Panc1 (cell line): ENCODE data around the gene TMEM170A. TPM values are rescaled to one million over a fixed set of nuclear protein-coding genes. Genes with fewer than 3 reads are reported as not detected.

Experiments
- ATAC-seq: fragments of 200-7000 bp; cut with Tn5 transposase; 2 replicates; pipeline ENCODE4 v1.9.1; 2020; ENCODE audit warnings: mild to moderate bottlenecking, moderate library complexity
- BruUV-seq: library from RNA; stranded (reverse); fragments of 400-500 nt; replicated peaks from 2 replicates; lab custom pipeline; 2021; lab: Mats Ljungman, UMichigan
- CTCF ChIA-PET: fragments of 300-600 bp; sonication (Branson Sonifier 250); formaldehyde crosslinking; loops from one replicate; lab custom pipeline; 2022; ENCODE audit warnings: antibody characterized with exemption; lab: Charles Lee
- POLR2A ChIA-PET: fragments of 300-600 bp; sonication (Branson Sonifier 250); formaldehyde crosslinking; loops from one replicate; lab custom pipeline; 2022; ENCODE audit warnings: antibody characterized with exemption; lab: Charles Lee
- DNase-seq: peaks from one replicate; pipeline ENCODE4 v3.0.0-alpha.2; 2010; ENCODE audit warnings: low read depth, low spot score
- H3K27ac ChIP-seq: 2 replicates; pipeline ENCODE4 v1.5.1; 2011; ENCODE audit warnings: mild to moderate bottlenecking, low read length, inconsistent platforms
- H3K27me3 ChIP-seq: fragments of 200-500 bp; sonication (Bioruptor generic); 2 replicates; pipeline ENCODE4 v1.6.0; 2014; ENCODE audit warnings: low read length, inconsistent platforms; ENCODE audit not compliant: control insufficient read depth, insufficient read depth
- H3K36me3 ChIP-seq: fragments of 200-500 bp; sonication (Bioruptor generic); 2 replicates; pipeline ENCODE4 v1.5.1; 2014; ENCODE audit warnings: inconsistent platforms, mild to moderate bottlenecking, low read length, moderate library complexity; ENCODE audit not compliant: control insufficient read depth, insufficient read depth
- H3K4me1 ChIP-seq: 2 replicates; pipeline ENCODE4 v1.5.1; 2011; ENCODE audit warnings: inconsistent platforms, mild to moderate bottlenecking, low read length, moderate library complexity; ENCODE audit not compliant: control insufficient read depth, insufficient read depth
- H3K4me3 ChIP-seq, 2 experiments: 2 replicates each; pipeline ENCODE4 v1.5.1; 2011 to 2012; ENCODE audit warnings: low read depth in 2 of 2, low read length in 2 of 2, mild to moderate bottlenecking in 2 of 2, inconsistent platforms in 1 of 2, moderate library complexity in 1 of 2
- H3K9me3 ChIP-seq: fragments of 200-500 bp; sonication (Bioruptor generic); 2 replicates; pipeline ENCODE4 v1.5.1; 2014; ENCODE audit warnings: low read depth, mild to moderate bottlenecking, inconsistent platforms, low read length, moderate library complexity; ENCODE audit not compliant: control insufficient read depth, insufficient read depth
- POLR2AphosphoS5 ChIP-seq: IDR thresholded peaks from 2 replicates; pipeline ENCODE4 v1.6.1; 2012; ENCODE audit warnings: mild to moderate bottlenecking, low read depth, low read length, moderate library complexity
- REST ChIP-seq, 2 experiments: IDR thresholded peaks; 2 replicates each; pipeline ENCODE4 v1.6.1; 2011 to 2012; ENCODE audit warnings: low read depth in 2 of 2, control low read depth in 1 of 2, low read length in 1 of 2, mild to moderate bottlenecking in 1 of 2, moderate library complexity in 1 of 2; ENCODE audit not compliant: insufficient read depth in 1 of 2
- SIN3A ChIP-seq: IDR thresholded peaks from 2 replicates; pipeline ENCODE4 v1.6.1; 2012; ENCODE audit warnings: low read depth, mild to moderate bottlenecking, low read length, moderate library complexity, borderline replicate concordance; ENCODE audit not compliant: insufficient read depth
- TCF7L2 ChIP-seq: IDR thresholded peaks from 2 replicates; pipeline ENCODE4 v1.6.1; 2011; ENCODE audit warnings: mild to moderate bottlenecking, low read depth, low read length, inconsistent platforms
- in situ Hi-C: cut with HindIII; loops from 2 replicates; pipeline ENCODE4 v1.10.0; 2016; ENCODE audit warnings: low sequenced_read_pairs, low pct_unique_long_range_greater_than_20kb
- intact Hi-C: fragments of 100-400 bp; cut with micrococcal nuclease; formaldehyde crosslinking; loops from one replicate; pipeline ENCODE4 v1.10.0; 2022; ENCODE audit not compliant: unreplicated experiment
- total RNA-seq: library from RNA; stranded (reverse); gene quantifications from one replicate; pipeline ENCODE4 v1.2.1, GENCODE V29; 2021; ENCODE audit not compliant: unreplicated experiment
- TF ChIP-seq, protein P1 (sequence below): fragments of 450-650 bp; IDR thresholded peaks from 2 replicates; pipeline ENCODE4 v1.5.1; 2017; ENCODE audit warnings: mild to moderate bottlenecking

Gene TMEM170A
- total RNA-seq, 1 experiment from 2014 or later = 19.0 TPM

DNA sequence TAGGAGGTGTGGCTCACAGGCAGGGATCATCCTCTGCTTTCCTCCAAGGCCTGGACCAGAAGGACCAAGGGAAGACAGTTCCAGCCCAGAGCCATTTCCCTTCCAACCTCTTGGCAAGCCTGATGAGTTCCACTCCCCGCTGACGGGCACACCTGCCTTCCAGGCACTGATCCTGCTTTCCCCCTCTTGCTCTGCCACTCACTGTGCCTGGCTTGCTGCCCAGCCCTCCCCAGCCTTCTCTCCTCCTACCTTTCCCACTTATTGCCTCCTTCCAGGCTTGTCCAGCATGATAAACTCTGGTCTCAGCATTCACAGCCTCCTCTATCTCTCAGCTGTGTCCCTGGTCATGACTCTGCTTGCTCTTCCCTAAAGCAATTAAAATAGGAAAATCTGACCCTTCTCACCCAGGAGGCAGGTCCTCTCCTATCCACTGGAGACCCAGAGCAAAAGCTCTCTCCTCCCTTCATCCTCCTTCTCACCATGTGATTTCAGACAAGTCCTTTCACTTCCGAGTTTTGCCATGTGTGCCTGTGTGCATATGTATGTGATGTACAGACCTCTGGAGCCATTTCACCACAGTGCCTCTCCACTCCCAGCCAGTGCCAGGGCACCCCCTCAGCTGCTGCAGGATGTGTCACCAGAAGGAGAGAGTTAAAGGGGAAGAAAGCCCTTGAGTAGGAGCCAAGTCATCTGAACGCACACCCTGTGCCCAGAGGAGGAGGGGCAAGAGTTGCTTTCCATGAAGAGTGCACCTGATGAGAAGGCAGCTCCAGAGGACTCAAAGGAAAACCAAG lies 13.4 kb upstream of the TMEM170A start:
- no peak for ATAC-seq
- intact Hi-C loops (loop anchor here (10.0 kb wide), 1 partner anchor 77 kb away; the partner anchor contains the start of gene TMEM231), in situ Hi-C loops (no loop called here)
- no peak overlapping the region for H3K27ac ChIP-seq
- no peak for DNase-seq
- H3K4me1 ChIP-seq = no peaks in the 10 kb centered on the region
- POLR2A ChIA-PET = no interaction called here
- H3K9me3 ChIP-seq = no peaks in the 10 kb centered on the region
- H3K4me3 ChIP-seq = no peak overlapping the region
- TF ChIP-seq REST (IDR thresholded peaks at IDR 0.05; ENCODE audit: insufficient read depth in 1 of 2, low read depth in 2 of 2, low read length in 1 of 2) = no peak
- TF ChIP-seq POLR2AphosphoS5 = no peak
- no peak for TF ChIP-seq SIN3A
- no peak for TF ChIP-seq TCF7L2
- TF ChIP-seq, protein P1, sequence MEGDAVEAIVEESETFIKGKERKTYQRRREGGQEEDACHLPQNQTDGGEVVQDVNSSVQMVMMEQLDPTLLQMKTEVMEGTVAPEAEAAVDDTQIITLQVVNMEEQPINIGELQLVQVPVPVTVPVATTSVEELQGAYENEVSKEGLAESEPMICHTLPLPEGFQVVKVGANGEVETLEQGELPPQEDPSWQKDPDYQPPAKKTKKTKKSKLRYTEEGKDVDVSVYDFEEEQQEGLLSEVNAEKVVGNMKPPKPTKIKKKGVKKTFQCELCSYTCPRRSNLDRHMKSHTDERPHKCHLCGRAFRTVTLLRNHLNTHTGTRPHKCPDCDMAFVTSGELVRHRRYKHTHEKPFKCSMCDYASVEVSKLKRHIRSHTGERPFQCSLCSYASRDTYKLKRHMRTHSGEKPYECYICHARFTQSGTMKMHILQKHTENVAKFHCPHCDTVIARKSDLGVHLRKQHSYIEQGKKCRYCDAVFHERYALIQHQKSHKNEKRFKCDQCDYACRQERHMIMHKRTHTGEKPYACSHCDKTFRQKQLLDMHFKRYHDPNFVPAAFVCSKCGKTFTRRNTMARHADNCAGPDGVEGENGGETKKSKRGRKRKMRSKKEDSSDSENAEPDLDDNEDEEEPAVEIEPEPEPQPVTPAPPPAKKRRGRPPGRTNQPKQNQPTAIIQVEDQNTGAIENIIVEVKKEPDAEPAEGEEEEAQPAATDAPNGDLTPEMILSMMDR = no peak
- H3K27me3 ChIP-seq = no peaks in the 10 kb centered on the region
- no peaks in the 10 kb centered on the region for H3K36me3 ChIP-seq
- CTCF ChIA-PET = no interaction called here
- no TSS peak for BruUV-seq

GRCh38 chr16:75476817-75477216 lies 12.3 kb upstream of the TMEM170A start:
- POLR2A ChIA-PET = interaction anchor here (0.7 kb wide), 1 partner anchor 19 kb away, joined by 3 read pairs; no protein-coding TSS in a partner anchor
- no peak for DNase-seq

More at GRCh38 chr16:75476817-75477216, 12.3 kb upstream of the TMEM170A start:
- in situ Hi-C loops (no loop called here), intact Hi-C loops (loop anchor here (10.0 kb wide), 1 partner anchor 78 kb away; the partner anchor contains the start of gene TMEM231)
- no peaks in the 10 kb centered on the region for H3K9me3 ChIP-seq
- CTCF ChIA-PET = no interaction called here
- no peak overlapping the region for H3K4me3 ChIP-seq
- H3K36me3 ChIP-seq = no peaks in the 10 kb centered on the region
- H3K27ac ChIP-seq = no peak overlapping the region
- no peaks in the 10 kb centered on the region for H3K4me1 ChIP-seq
- no TSS peak for BruUV-seq
- H3K27me3 ChIP-seq = no peaks in the 10 kb centered on the region
- TF ChIP-seq REST (IDR thresholded peaks at IDR 0.05; ENCODE audit: insufficient read depth in 1 of 2, low read depth in 2 of 2, low read length in 1 of 2) (no peak), SIN3A (no peak), POLR2AphosphoS5 (no peak)
- no peak for ATAC-seq
